Measurements from ENCODE around the gene GPT2. TPM values are rescaled to one million over a fixed set of nuclear protein-coding genes. Genes with fewer than 3 reads are reported as not detected.

Gene GPT2
- total and polyA plus RNA-seq, 2 donors (not counting 3 experiments of a cell fraction or from before 2014, with no cell fraction given), result 10.8 to 17.9 TPM

- no peaks in the 10 kb centered on the region for H4K20me1 ChIP-seq (replicated peaks; ENCODE audit: control insufficient read depth, extremely low read depth, insufficient read depth, low read length)
- CTCF ChIA-PET, result interaction anchor here (1.1 kb wide), 1 partner anchor 70 kb away, joined by 3 read pairs; no protein-coding TSS in a partner anchor
- H3K27me3 ChIP-seq (ENCODE audit: control insufficient read depth in 2 of 2, insufficient read depth in 2 of 2, low read length in 2 of 2), result no peaks in the 10 kb centered on the region
- FAIRE-seq, result no peak
- no peak overlapping the region for H3K9ac ChIP-seq (replicated peaks; ENCODE audit: extremely low read depth, insufficient read depth, low read length)
- intact Hi-C loops (cut with micrococcal nuclease) (no loop called here), dilution Hi-C loops (cut with MboI; ENCODE audit: extremely low pct_ligation_motif_present, low sequenced_read_pairs) (no loop called here)
- no peaks in the 10 kb centered on the region for H3K79me2 ChIP-seq (ENCODE audit: control insufficient read depth, insufficient read depth, low read length)
- peaks cover 0 to 12% of the 10 kb centered on the region in 2 experiments for H3K36me3 ChIP-seq (ENCODE audit: control insufficient read depth in 2 of 2, extremely low read depth in 1 of 2, insufficient read depth in 2 of 2, low read length in 2 of 2)
- POLR2A ChIA-PET, result no interaction called here
- no peak overlapping the region for H3K4me3 ChIP-seq (replicated peaks in 1 of 3; ENCODE audit: insufficient read depth in 1 of 3, low read depth in 1 of 3, low read length in 3 of 3)
- no peak for TF ChIP-seq GATA2 (IDR thresholded peaks at IDR 0.05; ENCODE audit: insufficient read depth, insufficient read length, low read depth, low read length)
- no peak overlapping the region for H2AFZ ChIP-seq (ENCODE audit: low read depth, low read length)
- BruUV-seq (replicated peaks), result no TSS peak
- no peaks in the 10 kb centered on the region for H3K4me1 ChIP-seq (ENCODE audit: control insufficient read depth, extremely low read depth, insufficient read depth, low read length)
- no peak overlapping the region for H3K27ac ChIP-seq (ENCODE audit: insufficient read depth, low read depth, low read length)
- no peaks in the 10 kb centered on the region for H3K9me3 ChIP-seq (replicated peaks; ENCODE audit: control insufficient read depth, insufficient read depth, low read length)
- DNase-seq (ENCODE audit: low read depth, low spot score), result no peak
- no peak overlapping the region for H3K4me2 ChIP-seq (ENCODE audit: insufficient read depth, low read length)
- H3K9me1 ChIP-seq (replicated peaks; ENCODE audit: control insufficient read depth, extremely low read depth, insufficient read depth, low read length), result no peaks in the 10 kb centered on the region
These were observed 40.2 kb downstream of the GPT2 start for GRCh38 chr16:46924402-46924801.

GRCh38 chr16:46926470-46927225 lies 42.5 kb downstream of the GPT2 start:
- no peak for FAIRE-seq

More at GRCh38 chr16:46926470-46927225, 42.5 kb downstream of the GPT2 start:
- no peak overlapping the region for H3K4me3 ChIP-seq (replicated peaks in 1 of 3; ENCODE audit: insufficient read depth in 1 of 3, low read depth in 1 of 3, low read length in 3 of 3)
- H3K27ac ChIP-seq (ENCODE audit: insufficient read depth, low read depth, low read length), result no peak overlapping the region
- H3K36me3 ChIP-seq (ENCODE audit: control insufficient read depth in 2 of 2, extremely low read depth in 1 of 2, insufficient read depth in 2 of 2, low read length in 2 of 2), result peaks cover 0 to 12% of the 10 kb centered on the region in 2 experiments
- no peaks in the 10 kb centered on the region for H3K4me1 ChIP-seq (ENCODE audit: control insufficient read depth, extremely low read depth, insufficient read depth, low read length)
- dilution Hi-C loops (cut with MboI; ENCODE audit: extremely low pct_ligation_motif_present, low sequenced_read_pairs) (no loop called here), intact Hi-C loops (cut with micrococcal nuclease) (no loop called here)
- no peaks in the 10 kb centered on the region for H4K20me1 ChIP-seq (replicated peaks; ENCODE audit: control insufficient read depth, extremely low read depth, insufficient read depth, low read length)
- H3K4me2 ChIP-seq (ENCODE audit: insufficient read depth, low read length), result no peak overlapping the region
- no peak overlapping the region for H2AFZ ChIP-seq (ENCODE audit: low read depth, low read length)
- DNase-seq (ENCODE audit: low read depth, low spot score), result no peak
- BruUV-seq (replicated peaks), result no TSS peak
- ChIA-PET CTCF (interaction anchor here (1.5 to 6.8 kb wide), 4 partner anchors 18 to 253 kb away, joined by 3 to 75 read pairs (median 6); no protein-coding TSS in a partner anchor), POLR2A (no interaction called here)
- no peak for TF ChIP-seq EZH2 (IDR thresholded peaks at IDR 0.05; ENCODE audit: borderline replicate concordance, low read depth, low read length, severe bottlenecking)
- no peak for TF ChIP-seq JUN (IDR thresholded peaks at IDR 0.05; ENCODE audit: borderline replicate concordance, insufficient read depth, insufficient read length, low read depth)
- TF ChIP-seq POLR2A (IDR thresholded peaks at IDR 0.05; ENCODE audit: low read depth, low read length), result no peak
- no peak for TF ChIP-seq MYC (IDR thresholded peaks at IDR 0.05; ENCODE audit: low read depth, low read length)
- no peak for TF ChIP-seq GATA2 (IDR thresholded peaks at IDR 0.05; ENCODE audit: insufficient read depth, insufficient read length, low read depth, low read length)
- no peaks in the 10 kb centered on the region for H3K27me3 ChIP-seq (ENCODE audit: control insufficient read depth in 2 of 2, insufficient read depth in 2 of 2, low read length in 2 of 2)
- no peaks in the 10 kb centered on the region for H3K79me2 ChIP-seq (ENCODE audit: control insufficient read depth, insufficient read depth, low read length)
- no peak overlapping the region for H3K9ac ChIP-seq (replicated peaks; ENCODE audit: extremely low read depth, insufficient read depth, low read length)
- no peaks in the 10 kb centered on the region for H3K9me3 ChIP-seq (replicated peaks; ENCODE audit: control insufficient read depth, insufficient read depth, low read length)
- H3K9me1 ChIP-seq (replicated peaks; ENCODE audit: control insufficient read depth, extremely low read depth, insufficient read depth, low read length), result no peaks in the 10 kb centered on the region

Data from endothelial cell of umbilical vein (primary cell).